NCI-H2196 treated with DMSO at 0.1 percent for 48 hours (cell line): Measurements from ENCODE around the gene GIGYF2.
"Not testable (repeated sequence)": the region's sequence is repeated elsewhere in the genome, so short reads cannot be mapped to it uniquely, and the experiment has no call there.

ENCODE experiments used
- DNase-seq: peaks from one replicate; lab custom pipeline; 2025; ENCODE audit not compliant: unreplicated experiment; lab: John Stamatoyannopoulos, UW

The GIGYF2 gene

DNA sequence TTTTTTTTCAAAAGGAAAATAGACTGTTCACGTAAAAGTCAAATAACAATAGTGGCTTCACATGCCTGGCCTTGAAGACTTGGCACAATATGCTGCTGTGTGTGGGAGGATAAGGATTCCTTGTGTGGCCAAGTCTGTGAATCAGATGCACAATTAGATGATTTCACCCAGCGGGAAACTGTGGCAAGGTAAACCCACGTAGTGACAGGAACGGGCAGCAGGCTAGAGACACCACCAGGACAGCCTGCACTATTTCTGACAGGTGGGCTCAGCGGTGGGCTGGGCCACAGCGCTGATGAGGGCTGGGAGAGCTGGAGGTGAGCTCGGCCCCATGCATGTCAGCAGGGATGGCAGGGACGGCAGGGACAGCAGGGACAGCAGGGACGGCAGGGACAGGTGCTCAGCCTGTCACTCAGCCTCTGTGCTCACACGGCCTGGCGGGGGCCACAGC is 194.5 kb downstream of the GIGYF2 start:
- no peak for DNase-seq

- DNase-seq = no peak
Observed at GRCh38 chr2:232892221-232892620, 195.1 kb downstream of the GIGYF2 start.

DNA sequence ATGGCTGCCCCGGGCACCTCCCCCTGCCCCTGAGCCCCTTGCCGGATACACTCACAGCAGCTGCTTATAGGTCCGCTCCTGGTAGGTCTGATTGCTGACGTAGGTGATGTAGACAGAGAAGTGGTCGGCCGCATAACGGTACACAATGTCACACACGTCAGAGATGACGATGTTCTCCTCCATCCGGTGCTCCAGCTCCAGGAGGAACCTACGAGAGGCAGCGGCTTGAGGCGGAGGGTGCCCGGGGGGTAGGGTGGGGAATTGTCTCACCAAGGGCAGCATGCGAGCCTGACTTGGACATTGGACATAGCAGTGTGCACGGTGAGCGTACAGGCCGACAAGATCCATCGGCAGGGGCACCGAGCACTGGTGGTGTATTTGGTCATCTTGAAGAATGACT is 195.7 kb downstream of the GIGYF2 start:
- no peak for DNase-seq

DNA sequence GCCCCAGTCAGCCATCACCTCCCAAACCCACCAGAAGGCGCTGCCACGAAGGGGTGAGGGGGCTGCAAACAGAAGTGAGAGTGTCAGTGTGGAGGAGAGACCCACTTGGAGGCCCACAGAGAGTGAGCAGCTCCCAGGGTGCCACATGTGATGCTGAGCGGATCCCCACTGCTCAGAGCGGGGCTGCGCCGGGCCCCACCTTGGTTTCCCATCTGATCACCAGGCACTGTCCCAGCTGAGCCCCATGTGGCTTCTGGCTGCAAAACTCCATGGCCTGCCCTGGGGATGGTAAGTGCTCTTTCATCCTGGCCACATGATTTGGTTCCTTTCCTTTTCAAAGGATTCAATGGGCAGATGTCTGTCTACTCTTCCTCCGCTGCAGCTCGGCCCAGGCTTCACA is 196.7 kb downstream of the GIGYF2 start:
- no peak for DNase-seq

- DNase-seq = no peak
Observed at GRCh38 chr2:232894251-232894650, 197.1 kb downstream of the GIGYF2 start.

DNA sequence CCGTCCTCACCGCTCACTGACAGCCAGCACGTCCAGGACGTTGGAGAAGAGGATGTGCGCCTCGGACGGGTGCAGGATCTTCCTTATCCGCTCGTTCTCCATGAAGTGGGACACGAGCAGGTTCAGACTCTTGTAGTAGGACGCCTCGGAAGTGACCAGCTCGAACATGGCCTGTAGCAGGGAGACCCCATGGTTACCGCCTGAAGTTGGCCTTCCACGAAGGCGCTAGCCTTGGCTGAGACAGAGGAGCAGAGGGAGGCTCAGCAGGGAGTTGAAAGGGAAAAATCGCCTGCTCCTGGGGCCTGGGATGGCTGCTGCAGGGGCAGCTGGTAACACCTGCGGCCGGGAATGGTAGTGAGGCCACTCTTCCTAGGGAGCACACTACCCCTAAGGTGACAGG is 197.6 kb downstream of the GIGYF2 start:
- no peak for DNase-seq

GRCh38 chr2:232896111-232896510 is 199.0 kb downstream of the GIGYF2 start:
- no peak for DNase-seq

GRCh38 chr2:232896720-232897597 is 199.8 kb downstream of the GIGYF2 start:
- DNase-seq = no peak

DNA sequence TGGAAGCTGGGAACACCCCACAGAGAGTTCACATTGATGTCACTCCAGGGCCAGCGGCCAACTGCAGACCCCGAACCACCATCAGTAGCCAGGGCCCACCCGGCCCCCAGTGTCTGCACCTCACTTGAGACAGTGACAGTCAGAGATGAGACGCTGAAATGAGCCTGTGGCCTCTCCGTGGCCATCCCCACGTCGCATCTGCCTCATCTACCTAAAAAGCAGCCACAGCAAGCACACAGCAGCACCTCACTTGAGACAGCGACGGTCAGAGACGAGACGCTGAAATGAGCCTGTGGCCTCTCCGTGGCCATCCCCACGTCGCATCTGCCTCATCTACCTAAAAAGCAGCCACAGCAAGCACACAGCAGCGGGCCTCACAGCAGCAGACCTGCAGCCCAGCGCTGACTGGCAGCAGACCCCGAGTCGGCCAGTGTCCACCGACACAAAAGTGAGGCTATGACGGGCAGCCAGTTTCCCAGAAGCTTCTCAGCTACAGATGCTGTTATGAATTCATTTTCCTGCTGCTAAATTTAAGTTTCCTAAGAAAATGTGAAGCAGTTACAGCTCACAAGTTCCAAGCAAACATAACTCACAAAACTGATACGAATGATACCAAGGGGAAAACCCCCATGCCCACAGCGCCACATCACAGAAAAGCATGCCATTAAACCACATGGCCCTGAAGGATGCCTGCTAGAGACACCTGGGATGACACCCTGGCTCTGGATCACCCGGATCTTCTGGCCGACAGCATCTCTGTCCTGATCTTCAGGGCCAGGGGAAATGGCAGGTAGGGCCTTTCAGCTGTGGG is 200.7 kb downstream of the GIGYF2 start:
- no peak for DNase-seq

- no peak for DNase-seq
Observed at GRCh38 chr2:232898592-232899543, 201.7 kb downstream of the GIGYF2 start.

DNA sequence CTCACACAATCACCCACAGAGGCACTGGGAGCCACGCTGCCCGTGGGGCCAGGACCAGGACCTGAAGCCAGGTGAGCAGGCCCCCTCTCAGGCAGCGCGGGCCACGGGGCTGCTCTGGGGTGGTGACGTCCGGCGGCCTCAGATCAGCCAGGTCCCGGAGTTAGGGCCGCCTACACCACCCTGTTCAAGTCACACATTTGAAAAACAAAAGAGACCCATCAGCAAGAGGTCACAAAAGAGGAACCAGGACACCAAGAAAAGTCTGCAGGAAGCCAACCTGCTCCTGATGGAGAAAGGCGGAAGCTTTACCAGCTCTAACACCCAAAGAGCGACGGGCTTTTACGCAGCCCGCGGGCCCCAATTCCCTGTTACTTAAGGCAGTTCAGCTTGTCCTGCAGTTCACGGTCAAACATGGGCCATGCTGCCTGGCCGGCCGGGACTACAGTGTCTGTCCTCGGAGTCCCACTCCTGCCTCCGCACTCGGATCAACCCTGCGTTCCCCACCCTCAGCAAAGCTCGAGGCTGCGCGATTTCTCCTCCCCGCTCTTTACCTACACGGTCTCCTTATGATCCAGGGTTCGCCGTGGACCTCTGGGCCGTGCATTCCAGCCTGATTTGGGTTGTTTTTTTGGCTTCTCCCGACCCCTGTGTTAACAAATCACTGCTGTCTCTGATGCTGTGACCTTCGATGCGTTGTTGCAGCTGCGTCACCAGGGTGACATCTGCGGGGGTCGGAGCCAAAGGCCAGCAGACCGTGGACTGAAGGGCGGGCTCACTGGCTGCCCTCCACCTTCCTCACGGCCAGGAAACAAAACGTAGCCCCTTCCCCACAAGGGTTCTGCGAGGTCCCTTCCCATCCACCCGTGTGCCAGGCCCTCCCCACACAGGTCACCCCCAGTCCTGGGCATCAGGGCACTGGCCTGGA is 203.9 kb downstream of the GIGYF2 start:
- no peak for DNase-seq

DNA sequence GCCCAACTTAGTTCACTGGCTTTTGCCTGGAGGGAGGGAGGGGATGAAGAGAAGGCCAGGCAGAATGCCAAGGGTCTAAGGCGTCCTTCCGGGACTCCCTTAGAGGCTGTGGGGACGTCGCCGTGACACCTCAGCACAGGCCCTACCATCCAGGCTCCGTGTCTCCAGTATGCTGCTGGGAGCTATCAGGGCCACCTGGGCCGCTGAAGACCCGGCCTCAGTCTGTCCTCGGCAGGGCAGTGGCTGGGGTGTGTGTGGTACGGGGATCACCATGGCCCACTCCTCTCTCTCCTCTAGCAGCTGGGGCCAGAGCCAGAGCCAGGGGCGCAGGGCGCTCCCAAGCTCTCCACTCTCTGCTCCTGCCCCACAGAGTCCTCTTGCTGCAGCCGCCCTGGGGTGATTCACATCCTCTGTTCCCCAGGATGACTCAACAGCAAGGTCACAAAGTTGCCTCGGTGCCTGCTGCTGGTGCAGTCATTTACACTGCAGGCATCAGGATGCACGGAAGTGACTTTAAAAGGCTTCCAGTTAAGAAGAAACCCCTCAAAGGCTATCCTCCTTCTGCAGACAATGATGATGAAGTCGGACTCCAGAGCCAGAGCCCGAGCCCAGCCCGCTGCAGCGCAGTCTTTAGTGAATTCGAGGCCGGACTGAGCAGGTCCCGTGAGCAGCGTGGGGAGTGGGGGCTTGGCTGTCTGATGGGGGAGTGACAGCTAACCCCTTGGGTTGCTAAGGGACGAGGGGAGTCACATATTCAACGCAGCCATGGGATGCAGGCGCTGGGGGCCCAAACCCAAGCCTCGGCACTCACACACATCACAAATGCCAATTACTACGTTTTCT is 204.8 kb downstream of the GIGYF2 start:
- no peak for DNase-seq

DNA sequence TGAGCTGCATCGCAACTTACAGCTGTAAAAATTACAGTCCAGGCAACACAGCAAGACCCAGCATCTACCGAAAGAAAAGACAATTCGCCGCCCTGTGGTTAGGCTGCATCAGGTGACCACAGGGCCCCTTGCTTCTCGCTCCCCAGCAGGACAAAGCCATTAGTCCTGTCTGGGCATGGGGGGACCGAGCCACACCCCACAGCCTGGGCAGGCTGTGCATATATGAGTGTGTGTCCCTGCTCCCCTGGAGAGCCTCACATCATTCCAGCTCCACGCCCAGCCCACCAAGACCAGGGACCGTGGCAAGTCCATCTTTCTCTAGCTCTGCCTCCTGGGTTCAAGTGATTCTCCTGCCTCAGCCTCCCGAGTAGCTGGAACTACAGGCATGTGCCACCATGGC is 206.9 kb downstream of the GIGYF2 start:
- DNase-seq = no peak

DNA sequence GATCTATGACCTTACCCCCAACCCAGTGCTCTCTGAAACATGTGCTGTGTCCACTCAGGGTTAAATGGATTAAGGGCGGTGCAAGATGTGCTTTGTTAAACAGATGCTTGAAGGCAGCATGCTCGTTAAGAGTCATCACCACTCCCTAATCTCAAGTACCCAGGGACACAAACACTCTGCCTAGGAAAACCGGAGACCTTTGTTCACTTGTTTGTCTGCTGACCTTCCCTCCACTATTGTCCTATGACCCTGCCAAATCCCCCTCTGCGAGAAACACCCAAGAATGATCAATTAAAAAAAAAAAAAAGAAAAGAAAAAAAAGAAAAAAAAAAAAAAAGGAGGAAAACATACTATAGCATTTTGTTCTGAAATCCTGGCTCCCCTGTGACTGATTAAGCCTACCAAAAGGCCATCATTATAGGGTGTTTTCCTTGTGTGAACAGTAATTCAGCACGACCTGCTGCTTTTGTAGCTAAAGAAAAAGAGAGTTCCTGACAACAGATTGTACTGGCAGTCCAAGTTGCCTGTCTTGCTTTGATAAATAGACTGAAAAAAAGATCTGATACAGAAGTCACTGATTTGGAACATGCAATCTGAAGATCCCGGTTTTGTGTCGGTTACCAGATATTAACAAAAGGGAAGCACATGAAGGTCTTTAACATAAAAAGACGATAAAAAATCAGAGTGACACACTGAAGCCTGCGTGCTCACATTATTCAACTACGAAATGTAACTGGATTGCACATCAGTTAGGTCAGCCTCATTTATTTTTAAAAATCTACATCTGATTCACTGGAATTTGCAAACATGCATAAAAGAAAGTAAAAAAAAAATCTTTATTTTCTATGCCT is 210.0 kb downstream of the GIGYF2 start:
- DNase-seq = not testable (repeated sequence)

DNA sequence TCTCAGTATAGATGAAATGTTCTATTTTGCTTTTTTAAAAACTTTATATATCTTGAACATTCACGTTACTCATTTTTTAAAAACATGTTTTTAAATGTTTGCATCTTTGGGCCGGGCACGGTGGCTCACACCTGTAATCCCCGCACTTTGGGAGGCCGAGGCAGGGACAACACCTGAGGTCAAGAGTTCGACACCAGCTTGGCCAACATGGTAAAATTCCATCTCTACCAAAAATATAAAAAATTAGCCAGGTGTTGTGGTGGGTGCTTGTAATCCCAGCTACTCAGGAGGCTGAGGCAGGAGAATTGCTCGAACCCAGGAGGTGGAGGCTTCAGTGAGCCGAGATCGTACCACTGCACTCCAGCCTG is 210.6 kb downstream of the GIGYF2 start:
- DNase-seq = not testable (repeated sequence)

GRCh38 chr2:232908695-232909094 is 211.6 kb downstream of the GIGYF2 start:
- DNase-seq = no peak
